Neural progenitor cell (in vitro differentiated cells): ENCODE results near the gene COPB1.

Experiments used
- CTCF ChIP-seq: fragments of 200-600 bp; sonication (generic); IDR thresholded peaks from 2 replicates; pipeline ENCODE4 v1.5.1; 2017; ENCODE audit warnings: antibody characterized with exemption, mild to moderate bottlenecking
- EZH2 ChIP-seq: fragments of 200-600 bp; sonication (generic); IDR thresholded peaks from 2 replicates; pipeline ENCODE4 v1.6.1; 2017; ENCODE audit warnings: antibody characterized with exemption, mild to moderate bottlenecking, moderate library complexity
- EZH2phosphoT487 ChIP-seq: fragments of 200-600 bp; sonication (generic); IDR thresholded peaks from 2 replicates; pipeline ENCODE4 v1.6.1; 2017; ENCODE audit warnings: antibody characterized with exemption

- TF ChIP-seq CTCF (no peak), EZH2phosphoT487 (no peak), EZH2 (no peak)
These were observed 605 bp upstream of the COPB1 start for GRCh38 chr11:14500181-14500651.
